NCI-H2107 (cell line): ENCODE measurements around the gene ZNF639.
"Not testable (repeated sequence)": the region's sequence is repeated elsewhere in the genome, so short reads cannot be mapped to it uniquely, and the experiment has no call there.

Source experiments
- DNase-seq: peaks from one replicate; lab custom pipeline; 2025; lab: John Stamatoyannopoulos, UW

Gene ZNF639

GRCh38 chr3:179322286-179323196 is at the start of gene ZNF639:
Gene ZNF639, plus strand, starts transcription at chr3:179323031. Its CDS starts 5,263 bp downstream, at chr3:179328294.
- DNase-seq: peak; percentile 84

- DNase-seq: not testable (repeated sequence)
Observed at GRCh38 chr3:179274434-179274833, 48.4 kb upstream of the ZNF639 start.

- DNase-seq: no peak
Observed at GRCh38 chr3:179276001-179276400, 46.8 kb upstream of the ZNF639 start.

- no peak for DNase-seq
Observed at GRCh38 chr3:179276743-179277142, 46.1 kb upstream of the ZNF639 start.

- no peak for DNase-seq
Observed at GRCh38 chr3:179278151-179278550, 44.7 kb upstream of the ZNF639 start.

- DNase-seq: no peak
Observed at GRCh38 chr3:179278932-179279693, 43.7 kb upstream of the ZNF639 start.

GRCh38 chr3:179279837-179280236 is 43.0 kb upstream of the ZNF639 start:
- DNase-seq: no peak

GRCh38 chr3:179281825-179282224 is 41.0 kb upstream of the ZNF639 start:
- no peak for DNase-seq

GRCh38 chr3:179286331-179286730 is 36.5 kb upstream of the ZNF639 start:
- DNase-seq: no peak

GRCh38 chr3:179288845-179289244 is 34.0 kb upstream of the ZNF639 start:
- no peak for DNase-seq

- DNase-seq: no peak
Observed at GRCh38 chr3:179289295-179289694, 33.5 kb upstream of the ZNF639 start.

GRCh38 chr3:179292450-179292849 is 30.4 kb upstream of the ZNF639 start:
- no peak for DNase-seq

GRCh38 chr3:179297971-179298725 is 24.7 kb upstream of the ZNF639 start:
- DNase-seq: no peak

- DNase-seq: no peak
Observed at GRCh38 chr3:179299316-179299715, 23.5 kb upstream of the ZNF639 start.

GRCh38 chr3:179299999-179300613 is 22.7 kb upstream of the ZNF639 start:
- no peak for DNase-seq

GRCh38 chr3:179301645-179302044 is 21.2 kb upstream of the ZNF639 start:
- no peak for DNase-seq

- no peak for DNase-seq
Observed at GRCh38 chr3:179302111-179302510, 20.7 kb upstream of the ZNF639 start.

- DNase-seq: no peak
Observed at GRCh38 chr3:179304605-179305004, 18.2 kb upstream of the ZNF639 start.

- DNase-seq: not testable (repeated sequence)
Observed at GRCh38 chr3:179307362-179307761, 15.5 kb upstream of the ZNF639 start.

GRCh38 chr3:179308001-179308400 is 14.8 kb upstream of the ZNF639 start:
- no peak for DNase-seq

- DNase-seq: no peak
Observed at GRCh38 chr3:179309225-179310078, 13.4 kb upstream of the ZNF639 start.
